Subcutaneous abdominal adipose tissue (tissue), 5 donors: Measurements from ENCODE around the gene NAB1.
A peak's percentile ranks its signal among the peaks of the same experiment; 100 is the strongest.

Experiments used
- H3K27ac ChIP-seq: one replicate; pipeline ENCODE4 v1.7.0; 2013; ENCODE audit warnings: low read depth, mild to moderate bottlenecking, inconsistent platforms, low read length, moderate library complexity
- H3K27me3 ChIP-seq, 5 donors: one replicate each; pipeline ENCODE4 v1.7.0; 2013; ENCODE audit warnings: low read length in 5 of 5, inconsistent platforms in 1 of 5; ENCODE audit not compliant: control insufficient read depth in 5 of 5, insufficient read depth in 4 of 5
- H3K36me3 ChIP-seq, 5 donors: one replicate each; pipeline ENCODE4 v1.7.0; 2013; ENCODE audit warnings: low read length in 5 of 5; ENCODE audit not compliant: control insufficient read depth in 5 of 5, insufficient read depth in 5 of 5
- H3K4me1 ChIP-seq, 5 donors: one replicate each; pipeline ENCODE4 v1.7.0; 2013; ENCODE audit warnings: low read length in 5 of 5, mild to moderate bottlenecking in 3 of 5, moderate library complexity in 1 of 5; ENCODE audit not compliant: control insufficient read depth in 5 of 5, insufficient read depth in 5 of 5
- H3K4me3 ChIP-seq, 5 donors: one replicate each; pipeline ENCODE4 v1.7.0; 2013; ENCODE audit warnings: low read length in 5 of 5, low read depth in 1 of 5
- H3K9ac ChIP-seq, 5 donors: one replicate each; pipeline ENCODE4 v1.7.0; 2013; ENCODE audit warnings: low read length in 5 of 5, mild to moderate bottlenecking in 4 of 5, moderate library complexity in 3 of 5
- H3K9me3 ChIP-seq, 5 donors: one replicate each; pipeline ENCODE4 v1.7.0; 2013; ENCODE audit warnings: low read length in 5 of 5; ENCODE audit not compliant: control insufficient read depth in 5 of 5
- donor health status: healthy.
- donor health status: healthy.
- donor health status: healthy.
- donor health status: healthy.
- donor health status: healthy.

The NAB1 gene

DNA sequence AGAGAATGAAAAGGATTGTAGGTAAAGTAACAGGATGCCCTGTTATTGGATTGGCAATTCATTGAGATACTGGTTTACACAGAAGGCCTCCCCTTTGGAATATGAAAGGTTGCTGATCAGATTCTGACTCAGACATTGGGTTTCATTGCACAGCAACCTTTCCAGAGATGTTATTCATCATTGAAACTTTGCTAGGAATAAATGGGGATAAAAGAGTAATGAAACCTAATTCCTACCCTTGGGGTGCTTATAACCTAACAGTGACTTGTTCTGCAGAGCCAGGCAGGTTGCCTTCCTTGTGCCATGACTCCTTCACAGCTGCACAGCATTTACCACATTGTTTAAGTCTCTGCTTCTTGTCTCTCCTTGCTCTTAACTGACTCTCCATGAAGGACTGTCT, 5.0 kb downstream of the NAB1 start:
- no peak overlapping the region for H3K9ac ChIP-seq
- H3K4me3 ChIP-seq: no peak overlapping the region
- peaks cover 5 to 63% (median 54%) of the 10 kb centered on the region in 5 donors for H3K4me1 ChIP-seq
- no peak overlapping the region for H3K27ac ChIP-seq
- H3K9me3 ChIP-seq: no peaks in the 10 kb centered on the region
- H3K36me3 ChIP-seq: no peaks in the 10 kb centered on the region
- no peaks in the 10 kb centered on the region for H3K27me3 ChIP-seq

DNA sequence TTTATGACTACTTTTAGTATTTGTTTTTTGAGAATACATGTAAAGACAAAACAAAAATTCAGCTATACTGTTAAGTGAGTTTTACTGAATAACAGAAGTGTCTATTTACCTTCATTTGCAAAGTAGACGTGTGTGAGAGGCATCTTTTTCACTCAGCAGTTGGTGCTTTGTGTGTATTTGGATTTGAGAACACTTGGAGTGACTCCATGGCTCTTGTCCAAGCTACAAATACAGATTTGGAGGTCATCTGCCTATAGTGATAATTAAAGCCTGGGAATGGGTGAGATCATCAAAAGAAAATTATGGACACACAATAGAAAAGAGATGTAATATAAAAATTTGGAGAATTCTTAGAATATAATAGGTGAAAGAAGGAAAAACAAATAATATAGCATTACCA, 6.2 kb downstream of the NAB1 start:
- Histone ChIP-seq H3K9me3 (no peaks in the 10 kb centered on the region), H3K4me3 (no peak overlapping the region), H3K27me3 (no peaks in the 10 kb centered on the region), H3K36me3 (peaks cover 0 to 10% (median 7%) of the 10 kb centered on the region in 5 donors), H3K4me1 (peaks cover 5 to 62% (median 54%) of the 10 kb centered on the region in 5 donors), H3K9ac (peak overlapping the region in 1 of 5 donors; percentile 13), H3K27ac (no peak overlapping the region)

DNA sequence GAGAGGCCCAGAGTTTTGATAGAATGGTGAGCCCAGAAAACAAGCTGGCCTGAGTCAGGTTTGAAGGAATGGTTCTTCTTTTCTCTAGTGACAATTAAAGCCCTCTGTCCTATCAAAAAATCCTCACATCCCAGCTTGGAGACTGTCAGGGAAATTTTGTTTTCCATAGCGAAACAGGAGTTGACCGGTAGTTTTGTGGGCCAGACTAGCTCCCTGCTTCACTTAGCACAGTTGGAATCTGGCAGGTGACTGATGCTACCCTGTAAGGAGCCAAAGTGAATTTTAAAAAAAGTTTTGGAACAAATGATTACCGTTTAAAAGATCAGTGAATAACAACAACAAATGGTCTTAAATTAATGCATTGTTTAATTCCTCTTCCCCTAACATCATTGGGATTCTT, 6.7 kb downstream of the NAB1 start:
- H3K4me1 ChIP-seq: peaks cover 5 to 59% (median 53%) of the 10 kb centered on the region in 5 donors
- peak overlapping the region in 1 of 5 donors; percentile 13 for H3K9ac ChIP-seq
- peak overlapping the region; percentile 12 for H3K27ac ChIP-seq
- no peak overlapping the region for H3K4me3 ChIP-seq
- peaks cover 0 to 10% (median 7%) of the 10 kb centered on the region in 5 donors for H3K36me3 ChIP-seq
- no peaks in the 10 kb centered on the region for H3K9me3 ChIP-seq
- H3K27me3 ChIP-seq: no peaks in the 10 kb centered on the region

DNA sequence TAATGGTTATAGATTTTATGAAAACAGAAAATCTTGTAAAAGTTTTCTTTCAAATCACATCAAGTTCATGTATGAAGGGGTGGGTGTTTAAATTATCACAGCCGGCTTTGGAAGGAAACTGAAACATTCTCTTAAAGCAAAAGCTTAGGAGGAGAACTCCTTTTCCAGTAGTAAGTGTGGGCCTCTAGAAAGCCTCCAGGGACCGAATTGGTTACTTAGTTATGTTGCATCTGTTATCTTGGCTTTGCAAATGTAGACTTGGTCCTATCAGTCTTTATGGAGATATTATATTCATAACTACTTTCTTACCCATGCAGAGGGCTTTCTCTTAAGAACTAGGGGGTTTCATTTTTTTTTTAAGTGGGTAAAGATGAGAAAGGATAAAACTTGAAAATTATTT, 7.4 kb downstream of the NAB1 start:
- peaks cover 0 to 10% (median 7%) of the 10 kb centered on the region in 5 donors for H3K36me3 ChIP-seq
- H3K27ac ChIP-seq: peak overlapping the region; percentile 12
- H3K4me3 ChIP-seq: no peak overlapping the region
- no peaks in the 10 kb centered on the region for H3K27me3 ChIP-seq
- H3K9ac ChIP-seq: peak overlapping the region in 1 of 5 donors; percentile 1
- peaks cover 5 to 59% (median 48%) of the 10 kb centered on the region in 5 donors for H3K4me1 ChIP-seq
- no peaks in the 10 kb centered on the region for H3K9me3 ChIP-seq

DNA sequence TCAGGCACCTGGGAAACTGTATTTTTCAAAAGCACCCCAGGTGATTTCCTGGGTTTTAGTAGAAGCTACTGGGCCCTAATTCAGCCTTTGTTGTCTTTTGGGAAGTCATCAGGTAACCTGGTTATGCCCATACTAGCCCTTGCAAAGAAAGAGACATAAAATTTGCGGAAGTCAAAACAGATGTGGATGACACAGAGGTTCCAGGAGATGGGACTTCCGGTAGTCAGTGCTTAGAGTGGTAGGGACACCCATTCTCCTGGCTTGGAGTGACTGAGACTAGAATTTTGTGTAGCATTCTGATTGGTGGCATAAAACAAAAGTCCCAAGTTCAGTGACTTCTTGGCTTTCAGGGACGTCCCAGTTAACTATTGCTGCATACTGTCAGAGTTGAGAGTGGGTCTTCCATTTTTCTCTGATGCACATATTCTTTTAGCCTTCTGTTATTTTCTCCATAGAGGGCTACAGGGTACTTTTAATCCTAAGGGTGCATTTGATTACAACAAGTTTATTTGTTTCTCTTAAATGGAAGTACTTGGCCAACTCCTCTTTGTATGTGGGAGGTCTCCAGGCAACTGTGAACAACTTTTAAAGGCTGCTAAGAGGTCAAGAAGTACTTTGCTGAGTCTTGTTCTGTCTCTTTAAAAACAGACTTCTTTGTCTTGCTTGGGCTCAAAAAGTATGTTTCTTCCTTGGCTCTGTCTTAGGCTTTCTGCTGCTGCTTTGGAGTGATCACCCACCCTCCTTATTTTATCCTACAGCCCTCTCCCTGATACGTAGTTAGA, 8.8 kb downstream of the NAB1 start:
- H3K4me1 ChIP-seq: peaks cover 5 to 60% (median 48%) of the 10 kb centered on the region in 5 donors
- H3K27me3 ChIP-seq: no peaks in the 10 kb centered on the region
- H3K9me3 ChIP-seq: no peaks in the 10 kb centered on the region
- peak overlapping the region; percentile 28 for H3K27ac ChIP-seq
- H3K36me3 ChIP-seq: peaks cover 0 to 13% (median 7%) of the 10 kb centered on the region in 5 donors
- H3K4me3 ChIP-seq: no peak overlapping the region
- no peak overlapping the region for H3K9ac ChIP-seq

DNA sequence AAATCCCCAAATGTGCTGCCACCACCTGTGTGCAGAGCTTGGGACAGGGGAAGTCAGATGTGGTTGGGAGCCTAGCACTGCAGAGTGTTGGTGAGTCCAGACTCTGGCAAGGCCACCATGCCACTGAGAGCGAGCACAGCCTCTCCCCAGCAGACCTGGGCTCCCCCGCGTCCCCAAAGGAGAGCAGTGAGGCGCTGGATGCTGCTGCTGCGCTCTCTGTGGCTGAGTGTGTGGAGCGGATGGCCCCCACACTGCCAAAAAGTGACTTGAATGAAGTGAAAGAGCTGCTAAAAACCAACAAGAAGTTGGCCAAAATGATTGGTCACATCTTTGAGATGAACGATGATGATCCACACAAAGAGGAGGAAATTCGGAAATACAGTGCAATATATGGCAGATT, 10.7 kb downstream of the NAB1 start:
- Histone ChIP-seq H3K4me1 (peaks cover 3 to 61% (median 38%) of the 10 kb centered on the region in 5 donors), H3K27ac (no peak overlapping the region), H3K27me3 (no peaks in the 10 kb centered on the region), H3K36me3 (peaks cover 0 to 13% (median 7%) of the 10 kb centered on the region in 5 donors), H3K9ac (no peak overlapping the region), H3K4me3 (no peak overlapping the region), H3K9me3 (no peaks in the 10 kb centered on the region)

DNA sequence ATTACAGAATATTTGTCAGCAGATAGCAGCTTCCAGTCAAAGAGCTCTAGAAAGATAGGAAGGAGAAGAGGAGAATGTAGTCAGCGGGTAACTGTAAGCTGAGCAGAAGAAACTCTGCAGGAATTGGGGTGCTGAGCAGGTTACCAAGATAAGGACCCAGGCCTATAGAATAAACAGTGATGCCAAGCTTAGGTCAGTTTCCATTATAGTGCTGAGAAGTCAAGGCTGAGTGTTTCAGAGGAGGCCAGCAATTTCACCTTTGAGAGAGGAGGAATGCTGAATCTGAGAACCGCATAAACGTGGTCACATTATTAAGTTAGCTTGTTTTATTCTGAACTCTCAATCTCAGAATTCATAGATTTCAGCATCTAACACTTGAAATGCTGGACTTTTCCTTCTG, 13.9 kb downstream of the NAB1 start:
- H3K27ac ChIP-seq: peak overlapping the region; percentile 42
- no peaks in the 10 kb centered on the region for H3K27me3 ChIP-seq
- peaks cover 0 to 6% (median 0%) of the 10 kb centered on the region in 5 donors for H3K9me3 ChIP-seq
- H3K36me3 ChIP-seq: peaks cover 3 to 13% (median 7%) of the 10 kb centered on the region in 5 donors
- no peak overlapping the region for H3K4me3 ChIP-seq
- no peak overlapping the region for H3K9ac ChIP-seq
- peaks cover 0 to 33% (median 17%) of the 10 kb centered on the region in 5 donors for H3K4me1 ChIP-seq

DNA sequence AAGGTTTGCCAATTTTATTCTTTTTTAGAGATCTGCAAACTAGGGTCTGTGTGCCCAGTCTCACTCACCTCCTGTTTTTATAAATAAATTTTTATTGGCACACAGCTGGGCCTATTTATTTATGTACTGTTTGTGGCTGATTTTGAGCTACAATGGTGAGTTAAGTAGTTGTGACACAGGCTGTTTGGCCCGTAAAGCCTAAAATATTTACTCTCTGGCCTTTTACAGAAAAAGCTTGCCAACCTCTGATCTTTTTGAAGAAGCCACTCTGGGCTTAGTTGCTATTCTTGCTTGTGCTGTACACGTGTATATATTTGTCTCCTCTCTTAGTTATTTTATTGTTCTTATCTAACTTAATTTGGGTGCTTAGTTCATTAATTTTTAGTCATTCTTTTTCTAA, 14.5 kb downstream of the NAB1 start:
- Histone ChIP-seq H3K27ac (peak overlapping the region; percentile 42), H3K9ac (peak overlapping the region in 2 of 5 donors; percentile 12 to 56), H3K4me3 (no peak overlapping the region), H3K9me3 (peaks cover 0 to 6% (median 0%) of the 10 kb centered on the region in 5 donors), H3K27me3 (no peaks in the 10 kb centered on the region), H3K36me3 (peaks cover 3 to 13% (median 7%) of the 10 kb centered on the region in 5 donors), H3K4me1 (peaks cover 0 to 27% (median 14%) of the 10 kb centered on the region in 5 donors)

DNA sequence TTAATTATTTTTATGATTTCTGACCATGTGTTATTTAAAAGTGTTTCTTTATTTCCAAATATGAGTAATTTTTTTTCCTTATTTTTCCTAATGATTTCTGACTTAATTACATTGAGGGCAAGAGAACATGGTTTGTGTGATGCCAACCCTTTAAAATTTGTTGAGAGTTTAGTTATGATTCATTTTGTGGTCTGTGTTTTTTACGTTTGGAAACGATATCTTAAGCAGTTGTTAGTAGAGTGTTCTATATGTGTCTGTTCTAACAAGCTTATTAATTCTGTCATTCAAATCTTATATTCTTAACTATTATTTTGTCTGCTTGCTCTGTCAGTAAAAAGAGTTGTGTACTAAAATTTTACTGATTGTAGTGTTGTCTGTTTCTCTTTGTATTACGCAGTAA, 15.0 kb downstream of the NAB1 start:
- H3K4me3 ChIP-seq: no peak overlapping the region

DNA sequence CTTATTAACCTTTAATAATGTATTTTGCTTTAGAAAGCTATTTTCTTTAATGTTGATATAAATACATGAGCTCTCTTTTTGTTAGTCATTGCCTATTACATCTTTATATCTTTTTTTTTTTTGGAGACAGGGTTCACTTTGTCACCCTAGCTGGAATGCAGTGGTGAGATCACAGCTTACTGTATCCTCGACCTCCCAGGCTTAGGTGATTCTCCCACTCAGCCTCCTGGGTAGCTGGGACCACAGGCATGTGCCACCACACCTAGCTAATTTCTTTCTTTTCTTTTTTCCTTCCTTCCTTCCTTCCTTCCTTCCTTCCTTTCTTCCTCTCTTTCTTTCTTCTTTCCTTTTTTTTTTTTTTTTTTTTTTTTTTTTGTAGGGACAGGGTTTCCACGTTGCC, 15.4 kb downstream of the NAB1 start:
- H3K9ac ChIP-seq: no peak overlapping the region
- no peaks in the 10 kb centered on the region for H3K27me3 ChIP-seq
- no peak overlapping the region for H3K27ac ChIP-seq
- H3K9me3 ChIP-seq: peaks cover 0 to 6% (median 0%) of the 10 kb centered on the region in 5 donors
- peaks cover 3 to 13% (median 7%) of the 10 kb centered on the region in 5 donors for H3K36me3 ChIP-seq
- H3K4me3 ChIP-seq: no peak overlapping the region
- peaks cover 0 to 27% (median 14%) of the 10 kb centered on the region in 5 donors for H3K4me1 ChIP-seq

More for the DNA sequence above, 15.0 kb downstream of the NAB1 start:
- Histone ChIP-seq H3K9me3 (peaks cover 0 to 6% (median 0%) of the 10 kb centered on the region in 5 donors), H3K9ac (peak overlapping the region in 1 of 5 donors; percentile 56), H3K4me1 (peaks cover 0 to 27% (median 14%) of the 10 kb centered on the region in 5 donors), H3K27me3 (no peaks in the 10 kb centered on the region), H3K27ac (no peak overlapping the region), H3K36me3 (peaks cover 3 to 13% (median 7%) of the 10 kb centered on the region in 5 donors)
